Cardiac muscle cell (in vitro differentiated cells and primary cell): Measurements from ENCODE around the gene BTBD17. TPM values are rescaled to one million over a fixed set of nuclear protein-coding genes. Genes with fewer than 3 reads are reported as not detected.
A peak's percentile ranks its signal among the peaks of the same experiment; 100 is the strongest.
"Not testable (repeated sequence)": the region's sequence is repeated elsewhere in the genome, so short reads cannot be mapped to it uniquely, and the experiment has no call there.

Source experiments
- DNase-seq, 2 donors: peaks; one replicate each; pipeline versions ENCODE4 v3.0.0 to v3.0.0-alpha.2; 2010 to 2017; ENCODE audit warnings: low read depth in 1 of 2, low spot score in 1 of 2
- H3K27ac ChIP-seq: fragments of 200-600 bp; sonication (generic); 2 replicates; pipeline ENCODE4 v1.5.1; 2016
- H3K27me3 ChIP-seq: fragments of 200-600 bp; sonication (generic); 2 replicates; pipeline ENCODE4 v1.6.0; 2016; ENCODE audit warnings: control low read depth
- H3K36me3 ChIP-seq: fragments of 200-600 bp; sonication (generic); 2 replicates; pipeline ENCODE4 v1.5.1; 2016; ENCODE audit warnings: control low read depth
- H3K4me1 ChIP-seq: fragments of 200-600 bp; sonication (generic); 2 replicates; pipeline ENCODE4 v1.8.1; 2017; ENCODE audit warnings: low read depth, mild to moderate bottlenecking, mixed run types
- H3K4me3 ChIP-seq: fragments of 200-600 bp; sonication (generic); 2 replicates; pipeline ENCODE4 v1.5.1; 2016; ENCODE audit warnings: mild to moderate bottlenecking
- H3K9me3 ChIP-seq: fragments of 200-600 bp; sonication (generic); 2 replicates; pipeline ENCODE4 v1.5.1; 2017; ENCODE audit warnings: low read depth, mild to moderate bottlenecking, control low read depth
- CTCF ChIP-seq: IDR thresholded peaks from 2 replicates; pipeline ENCODE4 v1.5.1; 2012; ENCODE audit warnings: low read depth, mild to moderate bottlenecking, low read length
- polyA plus RNA-seq: library from polyadenylated mRNA; unstranded; fragments of >200 nt; fragmentation: Nextera tagmentation; extraction: Ambion mirVana; gene quantifications from 2 replicates; pipeline ENCODE4 v1.2.1, GENCODE V29; 2016
- total RNA-seq: library from RNA; depleted of rRNA; stranded (reverse); fragments of >200 nt; gene quantifications from 2 replicates; pipeline ENCODE4 v1.2.3, GENCODE V29; 2016

Gene BTBD17
- total RNA-seq (0.63 TPM in 1 of 2 replicates, not detected in the other), polyA plus RNA-seq (0.09 and 0.62 TPM in 2 replicates)

GRCh38 chr17:74361230-74362068 lies at the start of gene BTBD17:
BTBD17 (minus strand) TSS chr17:74361868; CDS start chr17:74361819, 49 bp downstream.
- Histone ChIP-seq H3K4me1 (no peaks in the 10 kb centered on the region), H3K4me3 (no peak within 1 kb of the TSS), H3K9me3 (no peaks in the 10 kb centered on the region), H3K27ac (no peak within 1 kb of the TSS), H3K27me3 (peaks cover 29% of the 10 kb centered on the region), H3K36me3 (no peaks in the 10 kb centered on the region)
- peak; percentile 71 for TF ChIP-seq CTCF
- peak; percentile 49 to 64 for DNase-seq

- H3K36me3 ChIP-seq = no peaks in the 10 kb centered on the region
- H3K27ac ChIP-seq = no peak overlapping the region
- TF ChIP-seq CTCF = no peak
- no peaks in the 10 kb centered on the region for H3K27me3 ChIP-seq
- no peaks in the 10 kb centered on the region for H3K9me3 ChIP-seq
- no peak overlapping the region for H3K4me3 ChIP-seq
- DNase-seq = no peak
- no peaks in the 10 kb centered on the region for H3K4me1 ChIP-seq
Measured at GRCh38 chr17:74410001-74410443, 48.4 kb upstream of the BTBD17 start.

- no peaks in the 10 kb centered on the region for H3K36me3 ChIP-seq
- no peak for DNase-seq
- peaks cover 3% of the 10 kb centered on the region for H3K4me1 ChIP-seq
- H3K9me3 ChIP-seq = no peaks in the 10 kb centered on the region
- no peak for TF ChIP-seq CTCF
- H3K27me3 ChIP-seq = no peaks in the 10 kb centered on the region
- H3K4me3 ChIP-seq = no peak overlapping the region
- H3K27ac ChIP-seq = no peak overlapping the region
Measured at GRCh38 chr17:74408815-74409214, 47.1 kb upstream of the BTBD17 start.

- peak; percentile 38 for TF ChIP-seq CTCF
- Histone ChIP-seq H3K36me3 (no peaks in the 10 kb centered on the region), H3K4me1 (peaks cover 4% of the 10 kb centered on the region), H3K27ac (no peak overlapping the region), H3K27me3 (no peaks in the 10 kb centered on the region), H3K9me3 (no peaks in the 10 kb centered on the region), H3K4me3 (no peak overlapping the region)
- peak in 1 of 2 donors; percentile 79 for DNase-seq
Measured at GRCh38 chr17:74408262-74408661, 46.6 kb upstream of the BTBD17 start.

GRCh38 chr17:74407384-74407783 lies 45.7 kb upstream of the BTBD17 start:
- no peaks in the 10 kb centered on the region for H3K27me3 ChIP-seq
- H3K27ac ChIP-seq = no peak overlapping the region
- no peak for DNase-seq
- no peaks in the 10 kb centered on the region for H3K36me3 ChIP-seq
- TF ChIP-seq CTCF = no peak
- H3K9me3 ChIP-seq = no peaks in the 10 kb centered on the region
- peaks cover 4% of the 10 kb centered on the region for H3K4me1 ChIP-seq
- no peak overlapping the region for H3K4me3 ChIP-seq

- not testable (repeated sequence) for H3K4me3 ChIP-seq, H3K27me3 ChIP-seq, H3K36me3 ChIP-seq, H3K4me1 ChIP-seq, DNase-seq, H3K9me3 ChIP-seq, H3K27ac ChIP-seq
Measured at GRCh38 chr17:74405311-74405710, 43.6 kb upstream of the BTBD17 start.
